Measurements from ENCODE around the gene MSI2.

- no peak for TF ChIP-seq CTCF (IDR thresholded peaks at IDR 0.05; ENCODE audit: low read length)
- no peak for TF ChIP-seq EZH2 (IDR thresholded peaks at IDR 0.05; ENCODE audit: borderline replicate concordance, low read length)
Measured at GRCh38 chr17:57400648-57401047, 144.3 kb downstream of the MSI2 start.
